GM21515 (cell line): ENCODE measurements around the gene RASGRP3.

Experiments used
- ATAC-seq: cut with Tn5 transposase; IDR thresholded peaks from one replicate; pipeline ENCODE4 v1.9.1; 2021; ENCODE audit not compliant: unreplicated experiment

RASGRP3 gene

GRCh38 chr2:33573657-33574056 is 97.2 kb downstream of the RASGRP3 start:
- ATAC-seq, result no peak

- no peak for ATAC-seq
Measured at GRCh38 chr2:33577084-33577483, 100.6 kb downstream of the RASGRP3 start.

- ATAC-seq, result no peak
Measured at GRCh38 chr2:33577668-33578067, 101.2 kb downstream of the RASGRP3 start.

GRCh38 chr2:33579227-33579626 is 102.8 kb downstream of the RASGRP3 start:
- no peak for ATAC-seq

- ATAC-seq, result no peak
Measured at GRCh38 chr2:33581872-33582271, 105.4 kb downstream of the RASGRP3 start.

GRCh38 chr2:33583194-33583938 is 106.9 kb downstream of the RASGRP3 start:
- ATAC-seq, result no peak

GRCh38 chr2:33586766-33587165 is 110.3 kb downstream of the RASGRP3 start:
- ATAC-seq, result no peak

GRCh38 chr2:33588232-33588631 is 111.8 kb downstream of the RASGRP3 start:
- no peak for ATAC-seq

- ATAC-seq, result no peak
Measured at GRCh38 chr2:33589444-33589843, 113.0 kb downstream of the RASGRP3 start.

GRCh38 chr2:33595385-33595784 is 118.9 kb downstream of the RASGRP3 start:
- ATAC-seq, result no peak

- ATAC-seq, result no peak
Measured at GRCh38 chr2:33597026-33597425, 120.6 kb downstream of the RASGRP3 start.

- ATAC-seq, result peak; percentile 54
Measured at GRCh38 chr2:33598561-33599174, 122.2 kb downstream of the RASGRP3 start.

- ATAC-seq, result peak; percentile 95
Measured at GRCh38 chr2:33599175-33599942, 122.9 kb downstream of the RASGRP3 start, which contains the start of gene FAM98A. Gene FAM98A (minus strand): TSS chr2:33599299. CDS start chr2:33599221, 78 bp downstream.

- ATAC-seq, result no peak
Measured at GRCh38 chr2:33599943-33600192, 123.4 kb downstream of the RASGRP3 start.

GRCh38 chr2:33602201-33602830 is 125.9 kb downstream of the RASGRP3 start:
- no peak for ATAC-seq

GRCh38 chr2:33603416-33603815 is 127.0 kb downstream of the RASGRP3 start:
- ATAC-seq, result no peak

- no peak for ATAC-seq
Measured at GRCh38 chr2:33605056-33605455, 128.6 kb downstream of the RASGRP3 start.

GRCh38 chr2:33606100-33606499 is 129.7 kb downstream of the RASGRP3 start:
- ATAC-seq, result no peak

GRCh38 chr2:33606622-33607021 is 130.2 kb downstream of the RASGRP3 start:
- no peak for ATAC-seq

GRCh38 chr2:33607251-33607721 is 130.8 kb downstream of the RASGRP3 start:
- ATAC-seq, result no peak

- ATAC-seq, result no peak
Measured at GRCh38 chr2:33607905-33608304, 131.5 kb downstream of the RASGRP3 start.
